GM19395 (cell line): ENCODE data around the gene CLSTN2.

Experiments used
- ATAC-seq: cut with Tn5 transposase; IDR thresholded peaks from one replicate; pipeline ENCODE4 v1.9.1; 2021; ENCODE audit warnings: mild to moderate bottlenecking, moderate library complexity; ENCODE audit not compliant: unreplicated experiment

CLSTN2 gene

GRCh38 chr3:140223197-140223596 is 288.2 kb downstream of the CLSTN2 start:
- no peak for ATAC-seq

- no peak for ATAC-seq
Measured at GRCh38 chr3:140223631-140224030, 288.6 kb downstream of the CLSTN2 start.

GRCh38 chr3:140224307-140224706 is 289.3 kb downstream of the CLSTN2 start:
- no peak for ATAC-seq

- no peak for ATAC-seq
Measured at GRCh38 chr3:140225996-140226395, 291.0 kb downstream of the CLSTN2 start.

GRCh38 chr3:140233702-140234101 is 298.7 kb downstream of the CLSTN2 start:
- no peak for ATAC-seq

- no peak for ATAC-seq
Measured at GRCh38 chr3:140234256-140234655, 299.3 kb downstream of the CLSTN2 start.

GRCh38 chr3:140236836-140237501 is 302.0 kb downstream of the CLSTN2 start:
- no peak for ATAC-seq

GRCh38 chr3:140238646-140239314 is 303.8 kb downstream of the CLSTN2 start:
- no peak for ATAC-seq

- no peak for ATAC-seq
Measured at GRCh38 chr3:140242818-140243276, 307.9 kb downstream of the CLSTN2 start.

GRCh38 chr3:140243575-140243974 is 308.6 kb downstream of the CLSTN2 start:
- ATAC-seq, result no peak

- ATAC-seq, result no peak
Measured at GRCh38 chr3:140244893-140245292, 309.9 kb downstream of the CLSTN2 start.

GRCh38 chr3:140246578-140246977 is 311.6 kb downstream of the CLSTN2 start:
- no peak for ATAC-seq

GRCh38 chr3:140247775-140248174 is 312.8 kb downstream of the CLSTN2 start:
- ATAC-seq, result no peak

GRCh38 chr3:140249188-140249587 is 314.2 kb downstream of the CLSTN2 start:
- no peak for ATAC-seq

- no peak for ATAC-seq
Measured at GRCh38 chr3:140250010-140250855, 315.2 kb downstream of the CLSTN2 start.

- no peak for ATAC-seq
Measured at GRCh38 chr3:140250945-140251344, 316.0 kb downstream of the CLSTN2 start.

- ATAC-seq, result no peak
Measured at GRCh38 chr3:140251678-140252077, 316.7 kb downstream of the CLSTN2 start.

GRCh38 chr3:140252812-140253656 is 318.0 kb downstream of the CLSTN2 start:
- ATAC-seq, result no peak

GRCh38 chr3:140258222-140258724 is 323.3 kb downstream of the CLSTN2 start:
- ATAC-seq, result no peak

GRCh38 chr3:140265302-140265701 is 330.3 kb downstream of the CLSTN2 start:
- no peak for ATAC-seq
